CD4-positive, alpha-beta T cell (primary cell): ENCODE data around the gene BDNF. TPM values are rescaled to one million over a fixed set of nuclear protein-coding genes. Genes with fewer than 3 reads are reported as not detected.

Source experiments
- ATAC-seq: fragments of 200-7000 bp; cut with Tn5 transposase; one replicate; pipeline ENCODE4 v1.10.0; 2022; ENCODE audit warnings: mild to moderate bottlenecking; ENCODE audit not compliant: poor library complexity
- CTCF ChIA-PET: fragments of 350-600 bp; sonication (Branson Sonifier 250); formaldehyde crosslinking; loops from one replicate; lab custom pipeline; 2021; ENCODE audit warnings: antibody characterized with exemption, inconsistent platforms; lab: Charles Lee
- POLR2A ChIA-PET: fragments of 350-600 bp; sonication (Branson Sonifier 250); formaldehyde crosslinking; loops from one replicate; lab custom pipeline; 2021; ENCODE audit warnings: antibody characterized with exemption, inconsistent platforms; lab: Charles Lee
- DNase-seq, 14 experiments: peaks; one replicate each; pipeline ENCODE4 v3.0.0-alpha.2; 2013 to 2020; ENCODE audit warnings: mixed read lengths in 2 of 14
- H3K27ac ChIP-seq, 2 donors: one replicate each; pipeline versions ENCODE4 v1.5.1 to v1.7.0; 2013; ENCODE audit warnings: low read length in 2 of 2, low read depth in 1 of 2, mild to moderate bottlenecking in 1 of 2
- H3K27me3 ChIP-seq, 2 experiments: 1 replicate in 1 of 2; 2 replicates in 1 of 2; pipeline versions ENCODE4 v1.6.1 to v1.7.0; 2013; ENCODE audit warnings: low read length in 2 of 2, control low read depth in 1 of 2, mild to moderate bottlenecking in 1 of 2, moderate library complexity in 1 of 2; ENCODE audit not compliant: insufficient read depth in 2 of 2, control insufficient read depth in 1 of 2
- H3K36me3 ChIP-seq: one replicate; pipeline ENCODE4 v1.6.1; 2013; ENCODE audit warnings: low read length, control low read depth; ENCODE audit not compliant: insufficient read depth
- H3K4me1 ChIP-seq: one replicate; pipeline ENCODE4 v1.6.1; 2013; ENCODE audit warnings: low read length, control low read depth; ENCODE audit not compliant: insufficient read depth
- H3K4me3 ChIP-seq: one replicate; pipeline ENCODE4 v1.5.1; 2013; ENCODE audit warnings: mild to moderate bottlenecking, low read length, moderate library complexity
- H3K9me3 ChIP-seq, 2 experiments: 1 replicate in 1 of 2; 2 replicates in 1 of 2; pipeline versions ENCODE4 v1.6.1 to v1.7.0; 2013; ENCODE audit warnings: low read length in 2 of 2, mild to moderate bottlenecking in 2 of 2, control low read depth in 1 of 2, moderate library complexity in 1 of 2; ENCODE audit not compliant: control insufficient read depth in 1 of 2, insufficient read depth in 1 of 2
- H3K27ac Mint-ChIP-seq: one replicate; pipeline ENCODE4 v1.8.0; 2020; ENCODE audit warnings: mixed read lengths
- H3K27me3 Mint-ChIP-seq: one replicate; pipeline ENCODE4 v1.8.0; 2021; ENCODE audit warnings: mixed read lengths
- H3K36me3 Mint-ChIP-seq: one replicate; pipeline ENCODE4 v1.8.0; 2021; ENCODE audit warnings: low read depth, mixed read lengths
- H3K4me1 Mint-ChIP-seq: one replicate; pipeline ENCODE4 v1.8.0; 2021; ENCODE audit warnings: low read depth, mixed read lengths
- H3K4me3 Mint-ChIP-seq: one replicate; pipeline ENCODE4 v1.8.0; 2020; ENCODE audit warnings: mild to moderate bottlenecking, mixed read lengths
- H3K9me3 Mint-ChIP-seq: one replicate; pipeline ENCODE4 v1.8.0; 2020; ENCODE audit warnings: mixed read lengths
- intact Hi-C, 2 experiments: fragments of 100-400 bp; cut with DNase I in 1 of 2; cut with micrococcal nuclease in 1 of 2; formaldehyde crosslinking; loops; one replicate each; pipeline versions ENCODE4 v1.15.1 to v1.9.0; 2023 to 2025; cut with DNase I, micrococcal nuclease
- total RNA-seq, 174 experiments: library from RNA in 2 of 174; stranded (reverse) in 2 of 174; gene quantifications; one replicate each; pipeline ENCODE4 v1.2.3 and lab custom pipeline; 2021 to 2026
- TF ChIP-seq, protein P1 (sequence below): fragments of 200-600 bp; IDR thresholded peaks from one replicate; pipeline ENCODE4 v1.8.0; 2022; ENCODE audit warnings: antibody characterized with exemption, mild to moderate bottlenecking

The BDNF gene
- total RNA-seq, 2 experiments from 2014 or later = not detected

DNA sequence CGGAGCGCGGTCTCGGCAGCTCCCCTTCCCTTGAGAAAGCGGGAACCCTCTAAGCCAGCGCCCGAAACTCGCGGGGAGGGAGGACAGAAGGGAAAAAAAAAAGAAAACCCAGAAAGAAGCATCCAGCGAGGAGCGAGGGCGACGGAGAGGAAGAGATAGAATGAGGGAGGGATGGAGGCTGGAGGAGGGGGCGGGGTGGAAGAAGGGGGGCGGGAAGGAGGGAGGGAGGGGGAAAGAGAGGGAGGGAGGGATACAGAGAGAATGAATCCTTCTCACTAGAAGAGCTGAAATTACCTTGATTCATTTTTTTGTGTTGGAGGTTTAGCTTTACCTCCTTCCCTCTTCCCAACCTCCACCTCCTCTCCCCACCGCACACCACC, 19.3 kb upstream of the BDNF start:
- peaks cover 5% of the 10 kb centered on the region for H3K4me1 Mint-ChIP-seq
- Histone ChIP-seq H3K4me1 (peaks cover 4% of the 10 kb centered on the region), H3K4me3 (no peak overlapping the region), H3K36me3 (no peaks in the 10 kb centered on the region), H3K27ac (no peak overlapping the region), H3K9me3 (peaks cover 13 to 35% of the 10 kb centered on the region in 2 experiments), H3K27me3 (peaks cover 41 to 78% of the 10 kb centered on the region in 2 experiments)
- H3K27ac Mint-ChIP-seq = no peak overlapping the region
- CTCF ChIA-PET = no interaction called here
- DNase-seq (no peak), ATAC-seq (no peak)
- no peak overlapping the region for H3K4me3 Mint-ChIP-seq
- intact Hi-C loops = no loop called here
- no peaks in the 10 kb centered on the region for H3K36me3 Mint-ChIP-seq
- POLR2A ChIA-PET = no interaction called here
- H3K27me3 Mint-ChIP-seq = peaks cover 91% of the 10 kb centered on the region
- TF ChIP-seq, protein P1, sequence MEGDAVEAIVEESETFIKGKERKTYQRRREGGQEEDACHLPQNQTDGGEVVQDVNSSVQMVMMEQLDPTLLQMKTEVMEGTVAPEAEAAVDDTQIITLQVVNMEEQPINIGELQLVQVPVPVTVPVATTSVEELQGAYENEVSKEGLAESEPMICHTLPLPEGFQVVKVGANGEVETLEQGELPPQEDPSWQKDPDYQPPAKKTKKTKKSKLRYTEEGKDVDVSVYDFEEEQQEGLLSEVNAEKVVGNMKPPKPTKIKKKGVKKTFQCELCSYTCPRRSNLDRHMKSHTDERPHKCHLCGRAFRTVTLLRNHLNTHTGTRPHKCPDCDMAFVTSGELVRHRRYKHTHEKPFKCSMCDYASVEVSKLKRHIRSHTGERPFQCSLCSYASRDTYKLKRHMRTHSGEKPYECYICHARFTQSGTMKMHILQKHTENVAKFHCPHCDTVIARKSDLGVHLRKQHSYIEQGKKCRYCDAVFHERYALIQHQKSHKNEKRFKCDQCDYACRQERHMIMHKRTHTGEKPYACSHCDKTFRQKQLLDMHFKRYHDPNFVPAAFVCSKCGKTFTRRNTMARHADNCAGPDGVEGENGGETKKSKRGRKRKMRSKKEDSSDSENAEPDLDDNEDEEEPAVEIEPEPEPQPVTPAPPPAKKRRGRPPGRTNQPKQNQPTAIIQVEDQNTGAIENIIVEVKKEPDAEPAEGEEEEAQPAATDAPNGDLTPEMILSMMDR = no peak
- H3K9me3 Mint-ChIP-seq = peaks cover 12% of the 10 kb centered on the region

DNA sequence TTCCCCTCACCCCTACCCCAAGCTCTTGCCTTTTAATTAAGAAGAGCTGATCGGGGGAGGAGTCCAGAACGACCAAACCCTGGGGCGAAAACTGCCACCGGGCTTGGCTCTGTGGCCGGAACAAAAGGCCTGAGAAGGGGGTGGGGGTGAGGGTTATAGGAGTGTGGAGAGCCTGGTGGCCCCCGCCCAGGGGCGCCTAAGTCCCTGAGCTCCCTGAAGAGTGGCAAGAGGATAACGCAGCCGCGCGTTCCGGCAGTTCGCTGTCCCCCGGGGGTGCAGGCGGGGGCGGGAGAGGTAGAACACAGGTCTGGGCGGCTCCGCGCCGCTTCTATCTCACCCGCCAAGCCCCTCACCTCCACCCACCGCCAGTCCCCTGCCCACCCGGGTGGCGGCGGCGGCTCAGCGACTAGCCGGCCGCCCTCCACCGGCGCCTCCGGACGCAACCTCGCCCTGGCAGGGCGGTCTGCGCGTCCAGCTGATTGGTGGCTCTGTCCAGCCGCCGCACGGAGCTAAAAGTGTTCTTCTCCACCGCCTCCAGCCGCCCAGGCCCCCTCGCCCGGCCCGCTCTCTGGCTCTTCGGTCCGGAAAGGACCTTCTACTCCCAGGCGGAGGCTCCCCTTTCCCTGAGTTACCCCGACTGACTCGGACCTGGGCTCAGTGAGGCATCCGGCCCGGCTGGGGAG, 18.7 kb upstream of the BDNF start:
- POLR2A ChIA-PET = no interaction called here
- peaks cover 13 to 35% of the 10 kb centered on the region in 2 experiments for H3K9me3 ChIP-seq
- ATAC-seq (no peak), DNase-seq (no peak)
- H3K4me1 ChIP-seq = peaks cover 4% of the 10 kb centered on the region
- H3K4me3 Mint-ChIP-seq = no peak overlapping the region
- H3K36me3 ChIP-seq = no peaks in the 10 kb centered on the region
- CTCF ChIA-PET = no interaction called here
- TF ChIP-seq, protein P1 = no peak
- no peaks in the 10 kb centered on the region for H3K36me3 Mint-ChIP-seq
- H3K27me3 ChIP-seq = peaks cover 41 to 74% of the 10 kb centered on the region in 2 experiments
- H3K27ac Mint-ChIP-seq = no peak overlapping the region
- peaks cover 5% of the 10 kb centered on the region for H3K4me1 Mint-ChIP-seq
- H3K27me3 Mint-ChIP-seq = peaks cover 91% of the 10 kb centered on the region
- H3K4me3 ChIP-seq = no peak overlapping the region
- peaks cover 12% of the 10 kb centered on the region for H3K9me3 Mint-ChIP-seq
- intact Hi-C loops = no loop called here
- no peak overlapping the region for H3K27ac ChIP-seq

DNA sequence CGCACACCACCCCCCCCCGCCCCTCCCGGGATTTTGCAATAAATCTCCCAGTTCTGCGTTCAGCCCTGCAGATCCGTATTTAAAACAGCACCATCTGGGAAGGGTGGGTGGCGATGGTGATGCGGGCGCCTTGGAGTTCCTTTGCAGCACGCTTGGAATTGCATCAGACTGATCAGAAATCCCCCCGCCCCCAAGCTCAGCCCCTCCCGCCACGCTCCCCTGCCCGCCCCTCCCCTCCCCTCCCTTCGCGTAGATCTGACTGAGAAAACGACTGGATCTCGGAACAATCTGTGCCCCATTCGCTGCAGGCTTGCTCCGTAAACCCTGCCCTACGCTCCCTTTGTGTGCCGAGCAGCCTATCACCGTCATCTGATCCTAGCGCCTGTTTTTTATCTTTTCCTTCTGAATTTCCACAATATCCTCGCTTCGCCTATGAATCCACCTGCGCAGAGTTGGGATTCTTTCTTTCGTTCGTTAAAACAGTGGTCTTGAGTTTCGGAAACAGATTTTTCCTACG, 18.1 kb upstream of the BDNF start:
- CTCF ChIA-PET = no interaction called here
- H3K27me3 Mint-ChIP-seq = peaks cover 87% of the 10 kb centered on the region
- ATAC-seq (no peak), DNase-seq (no peak)
- H3K36me3 Mint-ChIP-seq = no peaks in the 10 kb centered on the region
- H3K4me3 Mint-ChIP-seq = no peak overlapping the region
- H3K27ac Mint-ChIP-seq = no peak overlapping the region
- H3K4me1 Mint-ChIP-seq = peaks cover 5% of the 10 kb centered on the region
- intact Hi-C loops = no loop called here
- no peaks in the 10 kb centered on the region for H3K36me3 ChIP-seq
- no peak overlapping the region for H3K4me3 ChIP-seq
- H3K9me3 ChIP-seq = peaks cover 13 to 35% of the 10 kb centered on the region in 2 experiments
- peaks cover 11% of the 10 kb centered on the region for H3K9me3 Mint-ChIP-seq
- peaks cover 4% of the 10 kb centered on the region for H3K4me1 ChIP-seq
- POLR2A ChIA-PET = no interaction called here
- H3K27ac ChIP-seq = no peak overlapping the region
- H3K27me3 ChIP-seq = peaks cover 41 to 76% of the 10 kb centered on the region in 2 experiments
- TF ChIP-seq, protein P1 = no peak
